GM12878 (cell line): ENCODE measurements around the gene MASP1. TPM values are rescaled to one million over a fixed set of nuclear protein-coding genes. Genes with fewer than 3 reads are reported as not detected.

Experiments
- ATAC-seq: fragments of 200-7000 bp; cut with Tn5 transposase; 3 replicates; pipeline ENCODE4 v1.9.1; 2020; ENCODE audit warnings: mild to moderate bottlenecking, moderate library complexity
- BruUV-seq: library from RNA; stranded (reverse); fragments of 400-500 nt; replicated peaks from 2 replicates; lab custom pipeline; 2021; lab: Mats Ljungman, UMichigan
- CTCF ChIA-PET: fragments of 300-600 bp; sonication (Branson Sonifier 250); formaldehyde crosslinking; extraction: SDS; loops from one replicate; lab custom pipeline; 2021; ENCODE audit warnings: inconsistent platforms; lab: Yijun Ruan, JAX
- POLR2A ChIA-PET: fragments of 350-600 bp; formaldehyde crosslinking; extraction: SDS; loops from one replicate; lab custom pipeline; 2021; ENCODE audit warnings: inconsistent platforms; lab: Charles Lee
- RAD21 ChIA-PET: fragments of 300-600 bp; sonication (Branson Sonifier 250); formaldehyde crosslinking; loops from one replicate; lab custom pipeline; 2023; ENCODE audit warnings: antibody characterized with exemption; ENCODE audit not compliant: unreplicated experiment; lab: Charles Lee
- SMC1A ChIA-PET: fragments of 300-600 bp; sonication (Branson Sonifier 250); formaldehyde crosslinking; loops from one replicate; lab custom pipeline; 2023; ENCODE audit not compliant: unreplicated experiment, uncharacterized antibody; lab: Charles Lee
- DNase-seq: peaks from one replicate; pipeline ENCODE4 v3.0.0-alpha.2; 2011; ENCODE audit warnings: low read depth, low spot score
- FAIRE-seq: peaks from 3 replicates; lab custom pipeline; 2011; peaks lifted over from hg19 to GRCh38; lab: Jason Lieb, UNC
- H2AFZ ChIP-seq: 2 replicates; pipeline ENCODE4 v1.6.0; 2011; ENCODE audit warnings: low read depth, low read length, control low read depth; ENCODE audit not compliant: control insufficient read depth
- H3K27ac ChIP-seq: 2 replicates; pipeline ENCODE4 v1.5.1; 2011; ENCODE audit warnings: control low read depth; ENCODE audit not compliant: control insufficient read depth, insufficient read depth
- H3K27me3 ChIP-seq, 2 experiments: replicated peaks in 1 of 2; 2 replicates each; pipeline versions ENCODE4 v1.6.0 to v1.6.1; 2011; ENCODE audit warnings: low read length in 1 of 2; ENCODE audit not compliant: control insufficient read depth in 2 of 2, insufficient read depth in 2 of 2
- H3K36me3 ChIP-seq, 2 experiments: 2 replicates each; pipeline ENCODE4 v1.5.1; 2011; ENCODE audit warnings: low read length in 1 of 2; ENCODE audit not compliant: control insufficient read depth in 2 of 2, insufficient read depth in 2 of 2
- H3K4me1 ChIP-seq: 2 replicates; pipeline ENCODE4 v1.6.1; 2011; ENCODE audit warnings: mild to moderate bottlenecking, low read length, moderate library complexity, mixed read lengths; ENCODE audit not compliant: control insufficient read depth, insufficient read depth
- H3K4me2 ChIP-seq: 2 replicates; pipeline ENCODE4 v1.6.0; 2011; ENCODE audit warnings: control low read depth; ENCODE audit not compliant: control insufficient read depth, insufficient read depth
- H3K4me3 ChIP-seq: fragments of 200-600 bp; sonication (generic); 2 replicates; pipeline ENCODE4 v1.5.1; 2016
- H3K79me2 ChIP-seq: 2 replicates; pipeline ENCODE4 v1.6.0; 2011; ENCODE audit warnings: low read length; ENCODE audit not compliant: control insufficient read depth, insufficient read depth
- H3K9ac ChIP-seq: 2 replicates; pipeline ENCODE4 v1.8.0; 2011; ENCODE audit warnings: low read length, control low read depth, mixed read lengths; ENCODE audit not compliant: control insufficient read depth, insufficient read depth
- H3K9me3 ChIP-seq: replicated peaks from 3 replicates; pipeline ENCODE4 v1.5.1; 2011; ENCODE audit warnings: mild to moderate bottlenecking, low read length; ENCODE audit not compliant: control insufficient read depth, insufficient read depth
- H4K20me1 ChIP-seq: 2 replicates; pipeline ENCODE4 v1.6.0; 2011; ENCODE audit not compliant: control insufficient read depth, insufficient read depth
- CBX3 ChIP-seq: fragments of 200-600 bp; sonication (generic); IDR thresholded peaks from 2 replicates; pipeline ENCODE4 v1.6.1; 2016; ENCODE audit warnings: low read depth, borderline replicate concordance
- CHD1 ChIP-seq: IDR thresholded peaks from 2 replicates; pipeline ENCODE4 v1.6.1; 2012; ENCODE audit warnings: low read depth, low read length, improper control_type of control experiment
- EED ChIP-seq: sonication (generic); IDR thresholded peaks from 2 replicates; pipeline ENCODE4 v1.6.1; 2016; ENCODE audit warnings: antibody characterized with exemption, low read depth
- HCFC1 ChIP-seq: fragments of 150-350 bp; IDR thresholded peaks from 2 replicates; pipeline ENCODE4 v1.6.1; 2014; ENCODE audit warnings: low read length
- MYC ChIP-seq: IDR thresholded peaks from 2 replicates; pipeline ENCODE4 v1.6.1; 2011; ENCODE audit warnings: mild to moderate bottlenecking, low read length, moderate library complexity, inconsistent platforms; ENCODE audit not compliant: insufficient read depth, insufficient replicate concordance, insufficient read length, severe bottlenecking
- NFIC ChIP-seq: IDR thresholded peaks from 2 replicates; pipeline ENCODE4 v1.6.1; 2012; ENCODE audit warnings: low read depth, mild to moderate bottlenecking, inconsistent platforms, low read length, moderate library complexity
- NFXL1 ChIP-seq: fragments of 450-650 bp; IDR thresholded peaks from 2 replicates; pipeline ENCODE4 v1.6.1; 2017; ENCODE audit warnings: antibody characterized with exemption, mild to moderate bottlenecking, borderline replicate concordance
- YBX1 ChIP-seq: fragments of 450-650 bp; IDR thresholded peaks from 2 replicates; pipeline ENCODE4 v1.6.1; 2016; ENCODE audit warnings: antibody characterized with exemption
- ZSCAN29 ChIP-seq: fragments of 450-650 bp; IDR thresholded peaks from 2 replicates; pipeline ENCODE4 v1.6.1; 2017; ENCODE audit warnings: mild to moderate bottlenecking, moderate library complexity
- WGBS: methylation state at CpG from one replicate; pipeline ENCODE4 v1.1.6; 2016; ENCODE audit warnings: low lambda C conversion rate; ENCODE audit not compliant: insufficient replicate concordance, insufficient coverage; ENCODE audit errors: missing lambda C conversion rate; 5-methylcytosine and 5-hydroxymethylcytosine counted together
- in situ Hi-C: fragments of 300-500 bp; cut with MboI; formaldehyde crosslinking; loops from 9 replicates; pipeline ENCODE4 v1.14.3; 2018; ENCODE audit warnings: mixed read lengths
- intact Hi-C: fragments of 100-400 bp; cut with micrococcal nuclease; formaldehyde crosslinking; loops from one replicate; pipeline ENCODE4 v1.14.2; 2022; ENCODE audit not compliant: unreplicated experiment
- polyA plus RNA-seq, 11 experiments: library from polyadenylated mRNA; depleted of rRNA in 4 of 11; unstranded in 6 of 11; stranded (reverse) in 5 of 11; fragments of >200 nt; fragmentation: Nextera tagmentation in 4 of 11; fragmentation: Illumina TruSeq in 1 of 11; extraction: Ambion mirVana in 4 of 11; extraction: Trizol in 1 of 11; gene quantifications; 1 replicate in 1 of 11; 2 replicates in 10 of 11; pipeline versions ENCODE4 v1.2.1 to v1.2.3, GENCODE V29; 2011 to 2016; ENCODE audit warnings: inconsistent platforms in 2 of 11, missing spikeins in 2 of 11, low read depth in 1 of 11
- total RNA-seq, 4 experiments: library from RNA; depleted of rRNA in 3 of 4; stranded (reverse); fragments of >200 nt in 3 of 4; fragmentation: Illumina TruSeq in 1 of 4; extraction: Trizol in 1 of 4; gene quantifications; 2 replicates each; pipeline versions ENCODE4 v1.2.1 to v1.2.3, GENCODE V29; 2013 to 2021
- TF ChIP-seq, protein P1 (sequence below): fragments of 450-650 bp; IDR thresholded peaks from 2 replicates; pipeline ENCODE4 v1.6.1; 2017; ENCODE audit warnings: mild to moderate bottlenecking, low read depth, inconsistent platforms; ENCODE audit not compliant: poor library complexity, severe bottlenecking
- TF ChIP-seq, protein P2 (sequence below), 3 experiments: IDR thresholded peaks in 2 of 3; conservative IDR thresholded peaks in 1 of 3; 2 replicates each; pipeline ENCODE4 v1.5.1; 2011; ENCODE audit warnings: low read depth in 3 of 3, low read length in 3 of 3, mild to moderate bottlenecking in 3 of 3, control low read depth in 2 of 3, moderate library complexity in 2 of 3, inconsistent platforms in 1 of 3, mixed read lengths in 1 of 3; ENCODE audit not compliant: control insufficient read depth in 2 of 3, insufficient read depth in 1 of 3; ENCODE audit errors: extremely low read depth in 1 of 3
- TF ChIP-seq, protein P3 (sequence below): fragments of 450-650 bp; IDR thresholded peaks from 2 replicates; pipeline ENCODE4 v1.6.1; 2017; ENCODE audit warnings: mild to moderate bottlenecking, moderate library complexity

The MASP1 gene
- total and polyA plus RNA-seq, 10 of the 15 experiments (the other 5 are each of a cell fraction or from before 2014, with no cell fraction given) = 0.05 TPM; not detected in 9

DNA sequence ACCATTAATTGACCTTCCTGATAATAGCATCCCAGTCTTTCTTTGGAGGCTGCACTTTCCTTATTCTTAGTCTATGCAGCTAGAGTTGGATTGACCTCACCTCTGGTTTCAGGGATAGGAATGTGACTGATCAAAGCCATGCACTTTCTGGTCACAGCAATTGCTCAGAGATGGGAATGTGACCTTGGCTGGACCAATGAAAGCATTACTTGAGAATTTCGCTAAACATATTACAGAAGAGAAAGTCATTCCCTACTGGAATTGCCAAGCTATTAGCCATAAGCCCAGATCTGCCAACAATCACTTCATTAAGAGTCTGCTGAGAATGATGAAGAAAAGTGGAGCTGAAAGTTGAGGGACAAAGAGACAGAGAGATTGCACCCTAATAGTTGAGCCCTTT, 61.5 kb downstream of the MASP1 start:
- in situ Hi-C loops = no loop called here

More for the DNA sequence above, 61.5 kb downstream of the MASP1 start:
- Histone ChIP-seq H4K20me1 (no peaks in the 10 kb centered on the region), H3K4me1 (no peaks in the 10 kb centered on the region), H3K79me2 (no peaks in the 10 kb centered on the region), H2AFZ (no peak overlapping the region), H3K27ac (no peak overlapping the region), H3K27me3 (peaks cover 3 to 7% of the 10 kb centered on the region in 2 experiments; a peak in 3 of 4 replicates), H3K9ac (no peak overlapping the region), H3K4me2 (no peak overlapping the region), H3K9me3 (no peaks in the 10 kb centered on the region), H3K4me3 (no peak overlapping the region), H3K36me3 (no peaks in the 10 kb centered on the region)
- 50% methylated on average over 1 of the region's 1 CpG for WGBS
- TF ChIP-seq EED (no peak), YBX1 (no peak), CBX3 (no peak), HCFC1 (no peak), NFIC (no peak), CHD1 (no peak), NFXL1 (no peak), ZSCAN29 (no peak), MYC (no peak)
- TF ChIP-seq, protein P1, sequence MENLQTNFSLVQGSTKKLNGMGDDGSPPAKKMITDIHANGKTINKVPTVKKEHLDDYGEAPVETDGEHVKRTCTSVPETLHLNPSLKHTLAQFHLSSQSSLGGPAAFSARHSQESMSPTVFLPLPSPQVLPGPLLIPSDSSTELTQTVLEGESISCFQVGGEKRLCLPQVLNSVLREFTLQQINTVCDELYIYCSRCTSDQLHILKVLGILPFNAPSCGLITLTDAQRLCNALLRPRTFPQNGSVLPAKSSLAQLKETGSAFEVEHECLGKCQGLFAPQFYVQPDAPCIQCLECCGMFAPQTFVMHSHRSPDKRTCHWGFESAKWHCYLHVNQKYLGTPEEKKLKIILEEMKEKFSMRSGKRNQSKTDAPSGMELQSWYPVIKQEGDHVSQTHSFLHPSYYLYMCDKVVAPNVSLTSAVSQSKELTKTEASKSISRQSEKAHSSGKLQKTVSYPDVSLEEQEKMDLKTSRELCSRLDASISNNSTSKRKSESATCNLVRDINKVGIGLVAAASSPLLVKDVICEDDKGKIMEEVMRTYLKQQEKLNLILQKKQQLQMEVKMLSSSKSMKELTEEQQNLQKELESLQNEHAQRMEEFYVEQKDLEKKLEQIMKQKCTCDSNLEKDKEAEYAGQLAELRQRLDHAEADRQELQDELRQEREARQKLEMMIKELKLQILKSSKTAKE = no peak
- TF ChIP-seq, protein P2, sequence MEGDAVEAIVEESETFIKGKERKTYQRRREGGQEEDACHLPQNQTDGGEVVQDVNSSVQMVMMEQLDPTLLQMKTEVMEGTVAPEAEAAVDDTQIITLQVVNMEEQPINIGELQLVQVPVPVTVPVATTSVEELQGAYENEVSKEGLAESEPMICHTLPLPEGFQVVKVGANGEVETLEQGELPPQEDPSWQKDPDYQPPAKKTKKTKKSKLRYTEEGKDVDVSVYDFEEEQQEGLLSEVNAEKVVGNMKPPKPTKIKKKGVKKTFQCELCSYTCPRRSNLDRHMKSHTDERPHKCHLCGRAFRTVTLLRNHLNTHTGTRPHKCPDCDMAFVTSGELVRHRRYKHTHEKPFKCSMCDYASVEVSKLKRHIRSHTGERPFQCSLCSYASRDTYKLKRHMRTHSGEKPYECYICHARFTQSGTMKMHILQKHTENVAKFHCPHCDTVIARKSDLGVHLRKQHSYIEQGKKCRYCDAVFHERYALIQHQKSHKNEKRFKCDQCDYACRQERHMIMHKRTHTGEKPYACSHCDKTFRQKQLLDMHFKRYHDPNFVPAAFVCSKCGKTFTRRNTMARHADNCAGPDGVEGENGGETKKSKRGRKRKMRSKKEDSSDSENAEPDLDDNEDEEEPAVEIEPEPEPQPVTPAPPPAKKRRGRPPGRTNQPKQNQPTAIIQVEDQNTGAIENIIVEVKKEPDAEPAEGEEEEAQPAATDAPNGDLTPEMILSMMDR (IDR thresholded peaks at IDR 0.05 in 2 of 3, conservative IDR thresholded peaks at IDR 0.05 in 1 of 3; ENCODE audit: control insufficient read depth in 2 of 3, extremely low read depth in 1 of 3, insufficient read depth in 1 of 3, low read depth in 3 of 3, low read length in 3 of 3) = no peak
- TF ChIP-seq, protein P3, sequence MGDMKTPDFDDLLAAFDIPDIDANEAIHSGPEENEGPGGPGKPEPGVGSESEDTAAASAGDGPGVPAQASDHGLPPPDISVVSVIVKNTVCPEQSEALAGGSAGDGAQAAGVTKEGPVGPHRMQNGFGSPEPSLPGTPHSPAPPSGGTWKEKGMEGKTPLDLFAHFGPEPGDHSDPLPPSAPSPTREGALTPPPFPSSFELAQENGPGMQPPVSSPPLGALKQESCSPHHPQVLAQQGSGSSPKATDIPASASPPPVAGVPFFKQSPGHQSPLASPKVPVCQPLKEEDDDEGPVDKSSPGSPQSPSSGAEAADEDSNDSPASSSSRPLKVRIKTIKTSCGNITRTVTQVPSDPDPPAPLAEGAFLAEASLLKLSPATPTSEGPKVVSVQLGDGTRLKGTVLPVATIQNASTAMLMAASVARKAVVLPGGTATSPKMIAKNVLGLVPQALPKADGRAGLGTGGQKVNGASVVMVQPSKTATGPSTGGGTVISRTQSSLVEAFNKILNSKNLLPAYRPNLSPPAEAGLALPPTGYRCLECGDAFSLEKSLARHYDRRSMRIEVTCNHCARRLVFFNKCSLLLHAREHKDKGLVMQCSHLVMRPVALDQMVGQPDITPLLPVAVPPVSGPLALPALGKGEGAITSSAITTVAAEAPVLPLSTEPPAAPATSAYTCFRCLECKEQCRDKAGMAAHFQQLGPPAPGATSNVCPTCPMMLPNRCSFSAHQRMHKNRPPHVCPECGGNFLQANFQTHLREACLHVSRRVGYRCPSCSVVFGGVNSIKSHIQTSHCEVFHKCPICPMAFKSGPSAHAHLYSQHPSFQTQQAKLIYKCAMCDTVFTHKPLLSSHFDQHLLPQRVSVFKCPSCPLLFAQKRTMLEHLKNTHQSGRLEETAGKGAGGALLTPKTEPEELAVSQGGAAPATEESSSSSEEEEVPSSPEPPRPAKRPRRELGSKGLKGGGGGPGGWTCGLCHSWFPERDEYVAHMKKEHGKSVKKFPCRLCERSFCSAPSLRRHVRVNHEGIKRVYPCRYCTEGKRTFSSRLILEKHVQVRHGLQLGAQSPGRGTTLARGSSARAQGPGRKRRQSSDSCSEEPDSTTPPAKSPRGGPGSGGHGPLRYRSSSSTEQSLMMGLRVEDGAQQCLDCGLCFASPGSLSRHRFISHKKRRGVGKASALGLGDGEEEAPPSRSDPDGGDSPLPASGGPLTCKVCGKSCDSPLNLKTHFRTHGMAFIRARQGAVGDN = no peak
- ChIA-PET POLR2A (no interaction called here), CTCF (interaction anchor here (0.9 kb wide), 1 partner anchor 10 kb away, joined by 4 read pairs; no protein-coding TSS in a partner anchor), RAD21 (no interaction called here), SMC1A (no interaction called here)
- intact Hi-C loops = no loop called here
- BruUV-seq = no TSS peak
- FAIRE-seq (no peak), ATAC-seq (no peak), DNase-seq (no peak)
